ENCODE results near the gene SPATA31C1.

Gene SPATA31C1

GRCh38 chr9:87886933-87887505, 30.7 kb upstream of the SPATA31C1 start:
- TF ChIP-seq CTCF (IDR thresholded peaks at IDR 0.05; ENCODE audit: extremely low read depth, missing control alignments), result no peak
- no peak for DNase-seq (ENCODE audit: low spot score)

- TF ChIP-seq CTCF (IDR thresholded peaks at IDR 0.05; ENCODE audit: extremely low read depth, missing control alignments), result no peak
- DNase-seq (ENCODE audit: low spot score), result no peak
These were observed 29.9 kb upstream of the SPATA31C1 start for GRCh38 chr9:87887661-87888480.

- no peak for DNase-seq (ENCODE audit: low spot score)
- no peak for TF ChIP-seq CTCF (IDR thresholded peaks at IDR 0.05; ENCODE audit: extremely low read depth, missing control alignments)
These were observed 29.3 kb upstream of the SPATA31C1 start for GRCh38 chr9:87888501-87888900.

- no peak for TF ChIP-seq CTCF (IDR thresholded peaks at IDR 0.05; ENCODE audit: extremely low read depth, missing control alignments)
- DNase-seq (ENCODE audit: low spot score), result no peak
These were observed 28.5 kb upstream of the SPATA31C1 start for GRCh38 chr9:87889065-87889881.

- DNase-seq (ENCODE audit: low spot score), result no peak
- no peak for TF ChIP-seq CTCF (IDR thresholded peaks at IDR 0.05; ENCODE audit: extremely low read depth, missing control alignments)
These were observed 27.9 kb upstream of the SPATA31C1 start for GRCh38 chr9:87889882-87890252.

GRCh38 chr9:87890837-87891236, 26.9 kb upstream of the SPATA31C1 start:
- TF ChIP-seq CTCF (IDR thresholded peaks at IDR 0.05; ENCODE audit: extremely low read depth, missing control alignments), result no peak

GRCh38 chr9:87891754-87892153, 26.0 kb upstream of the SPATA31C1 start:
- no peak for DNase-seq (ENCODE audit: low spot score)
- TF ChIP-seq CTCF (IDR thresholded peaks at IDR 0.05; ENCODE audit: extremely low read depth, missing control alignments), result no peak

More at GRCh38 chr9:87890837-87891236, 26.9 kb upstream of the SPATA31C1 start:
- no peak for DNase-seq (ENCODE audit: low spot score)

Data from GM20000 (cell line).